GM12874 (cell line): Measurements from ENCODE around the gene ZFR.

Source experiments
- TF ChIP-seq, protein P1 (sequence below): IDR thresholded peaks from 2 replicates; pipeline ENCODE4 v1.5.1; 2011; ENCODE audit warnings: low read depth, mild to moderate bottlenecking, control low read depth, low read length, moderate library complexity; ENCODE audit not compliant: insufficient read depth

The ZFR gene

DNA sequence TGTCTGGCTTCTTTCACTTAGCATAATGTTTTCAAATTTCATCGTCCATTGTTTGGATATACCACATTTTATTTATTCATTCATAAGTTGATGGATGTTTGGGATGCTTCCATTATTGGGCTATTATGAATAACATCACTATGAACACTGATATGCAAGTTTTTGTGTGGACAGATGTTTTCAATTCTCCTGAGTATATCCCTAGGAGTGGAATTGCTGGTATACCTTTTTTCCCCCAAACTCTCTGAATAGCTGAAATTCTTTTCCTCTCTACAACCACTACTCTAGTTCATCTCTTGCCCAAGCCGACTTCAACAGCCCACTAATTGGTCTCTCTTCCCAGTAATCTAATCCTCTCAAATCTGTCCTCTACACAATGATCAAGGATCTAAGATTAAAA, 4.7 kb upstream of the ZFR start:
- TF ChIP-seq, protein P1, sequence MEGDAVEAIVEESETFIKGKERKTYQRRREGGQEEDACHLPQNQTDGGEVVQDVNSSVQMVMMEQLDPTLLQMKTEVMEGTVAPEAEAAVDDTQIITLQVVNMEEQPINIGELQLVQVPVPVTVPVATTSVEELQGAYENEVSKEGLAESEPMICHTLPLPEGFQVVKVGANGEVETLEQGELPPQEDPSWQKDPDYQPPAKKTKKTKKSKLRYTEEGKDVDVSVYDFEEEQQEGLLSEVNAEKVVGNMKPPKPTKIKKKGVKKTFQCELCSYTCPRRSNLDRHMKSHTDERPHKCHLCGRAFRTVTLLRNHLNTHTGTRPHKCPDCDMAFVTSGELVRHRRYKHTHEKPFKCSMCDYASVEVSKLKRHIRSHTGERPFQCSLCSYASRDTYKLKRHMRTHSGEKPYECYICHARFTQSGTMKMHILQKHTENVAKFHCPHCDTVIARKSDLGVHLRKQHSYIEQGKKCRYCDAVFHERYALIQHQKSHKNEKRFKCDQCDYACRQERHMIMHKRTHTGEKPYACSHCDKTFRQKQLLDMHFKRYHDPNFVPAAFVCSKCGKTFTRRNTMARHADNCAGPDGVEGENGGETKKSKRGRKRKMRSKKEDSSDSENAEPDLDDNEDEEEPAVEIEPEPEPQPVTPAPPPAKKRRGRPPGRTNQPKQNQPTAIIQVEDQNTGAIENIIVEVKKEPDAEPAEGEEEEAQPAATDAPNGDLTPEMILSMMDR = no peak

DNA sequence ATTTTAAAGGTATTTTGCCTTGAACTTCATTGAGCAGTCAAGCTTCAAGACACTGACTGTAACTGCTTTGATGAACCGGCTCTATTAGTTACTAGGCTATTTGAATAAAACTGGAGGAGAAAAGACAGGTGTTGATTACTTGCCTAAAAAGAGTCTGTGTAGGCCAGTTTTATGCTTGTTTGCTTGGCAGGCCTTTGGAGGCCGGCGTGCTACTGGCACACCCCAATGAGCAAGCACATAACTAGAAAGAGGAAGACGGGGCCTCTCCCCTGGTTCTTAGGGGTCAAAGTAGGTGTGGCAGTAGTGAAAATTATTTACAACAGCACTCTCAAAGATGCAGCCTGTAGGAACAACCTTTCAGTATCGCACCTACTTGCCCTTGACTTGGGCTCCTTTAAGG, 2.1 kb upstream of the ZFR start:
- TF ChIP-seq, protein P1 = no peak

DNA sequence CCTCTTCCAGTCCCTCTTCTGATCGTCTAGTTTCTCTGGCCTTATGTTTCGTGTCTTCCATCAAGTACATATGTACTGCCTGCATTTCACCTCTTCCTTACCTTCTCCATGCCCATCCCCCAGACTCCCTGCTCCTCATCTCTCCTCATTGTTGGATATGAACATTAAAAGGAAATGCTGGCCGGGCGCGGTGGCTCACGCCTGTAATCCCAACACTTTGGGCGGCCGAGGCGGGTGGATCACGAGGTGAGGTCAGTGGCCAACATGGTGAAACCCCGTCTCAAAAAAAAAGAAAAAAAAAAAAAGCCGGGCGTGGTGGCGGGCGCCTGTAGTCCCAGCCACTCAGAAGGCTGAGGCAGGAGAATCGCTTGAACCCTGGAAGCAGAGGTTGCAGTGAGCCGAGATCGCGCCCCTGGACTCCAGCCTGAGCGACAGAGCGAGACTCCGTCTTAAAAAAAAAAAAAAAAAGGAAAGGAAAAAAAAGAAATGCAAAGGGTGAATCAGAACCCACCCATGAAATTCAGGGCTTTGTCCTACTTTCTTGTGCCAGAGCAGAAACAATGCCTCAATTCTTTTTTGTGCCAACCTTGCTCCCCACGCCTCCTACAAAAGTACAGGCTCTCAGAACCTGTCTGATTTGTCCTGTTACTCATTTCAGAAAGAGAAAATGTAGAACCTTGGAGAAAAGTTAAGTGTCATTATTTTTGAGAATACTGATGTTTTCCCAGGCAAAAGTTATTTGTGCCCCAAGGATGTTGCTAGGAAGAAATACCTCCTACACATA, 1.5 kb upstream of the ZFR start:
- TF ChIP-seq, protein P1 = no peak

DNA sequence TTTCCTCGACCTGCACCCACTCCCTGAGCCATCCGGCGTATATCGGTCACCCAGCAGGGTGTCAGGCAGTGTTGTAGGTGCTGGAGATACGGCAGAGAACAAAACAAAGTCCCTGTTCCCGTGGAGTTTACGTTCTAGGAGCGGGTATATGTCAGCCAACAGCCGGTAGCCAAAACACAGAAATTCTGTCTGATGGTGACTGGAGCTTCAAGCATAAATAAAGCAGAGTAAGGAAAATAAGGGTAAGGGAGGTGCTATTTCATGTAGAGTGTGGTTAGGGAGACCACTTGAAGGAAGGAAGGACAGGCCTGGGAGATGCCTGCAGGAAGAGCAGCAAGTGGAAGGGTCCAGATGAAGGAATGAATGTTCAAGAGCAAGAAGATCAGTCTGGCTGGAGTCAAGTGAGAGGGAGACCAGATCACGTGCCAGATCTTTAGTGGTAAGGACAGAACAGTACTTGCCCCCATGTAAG, 783 bp upstream of the ZFR start:
- TF ChIP-seq, protein P1 = no peak

DNA sequence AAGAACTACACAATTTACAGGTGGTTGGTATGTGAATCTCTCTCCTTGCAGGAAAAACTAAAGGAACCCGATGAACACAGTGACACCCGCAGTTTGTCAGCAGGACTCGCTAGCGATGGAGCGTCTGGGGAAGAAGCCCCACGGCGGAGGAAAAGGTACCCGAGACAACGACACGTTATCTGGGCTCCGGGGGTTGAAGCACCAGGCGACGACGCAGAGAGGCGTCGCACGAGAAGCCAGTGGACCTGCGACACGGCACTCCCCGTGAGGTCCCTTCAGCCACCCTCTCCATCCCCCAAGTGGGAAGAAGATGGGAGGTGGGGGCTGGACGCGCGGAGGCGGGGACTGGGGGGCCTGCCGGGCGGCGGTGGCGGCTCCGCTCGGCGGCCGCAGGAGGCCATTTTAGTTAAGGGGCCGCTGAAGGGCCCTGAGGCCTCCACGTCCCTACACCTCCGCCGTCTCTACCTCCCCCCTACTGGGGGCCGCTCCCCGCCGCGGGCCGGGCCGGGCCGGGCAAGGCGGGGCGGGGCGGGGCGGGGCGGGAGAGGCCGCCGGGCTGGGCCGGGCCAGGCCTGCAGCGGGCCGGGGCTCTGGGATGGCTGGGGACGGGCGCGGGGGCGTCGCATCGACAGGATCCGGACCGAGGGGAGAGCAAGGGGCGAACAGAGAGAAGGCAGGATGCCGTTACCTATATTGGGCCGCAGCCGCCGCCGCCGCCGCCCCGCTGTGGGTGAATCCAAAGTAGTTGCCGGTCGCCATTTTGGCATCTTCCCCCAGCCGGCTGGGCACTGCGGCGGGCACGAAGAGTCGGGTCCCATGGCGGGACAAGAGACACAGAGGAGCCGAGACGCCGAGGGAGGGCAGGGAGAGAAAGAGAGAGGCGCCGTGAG, 754 bp downstream of the ZFR start:
- TF ChIP-seq, protein P1 = no peak

DNA sequence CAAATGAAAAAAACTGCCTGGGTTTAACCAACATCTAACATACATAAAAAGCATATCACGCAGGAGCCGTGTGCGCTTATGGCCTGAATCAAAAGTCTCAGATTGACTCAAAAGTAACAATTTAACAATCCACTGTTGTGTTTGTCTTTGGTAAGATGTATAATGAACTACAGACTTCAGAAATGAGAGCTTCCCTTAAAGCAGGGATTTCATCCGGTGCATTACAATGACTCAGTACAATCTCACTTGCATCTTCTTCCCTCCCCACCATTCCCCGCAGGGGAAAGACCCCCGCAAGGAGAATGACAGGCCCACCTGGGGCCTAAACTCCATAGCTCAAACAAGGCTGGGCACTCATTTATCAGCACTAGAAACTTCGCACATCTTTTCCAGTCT, 1.4 kb downstream of the ZFR start:
- TF ChIP-seq, protein P1 = no peak

DNA sequence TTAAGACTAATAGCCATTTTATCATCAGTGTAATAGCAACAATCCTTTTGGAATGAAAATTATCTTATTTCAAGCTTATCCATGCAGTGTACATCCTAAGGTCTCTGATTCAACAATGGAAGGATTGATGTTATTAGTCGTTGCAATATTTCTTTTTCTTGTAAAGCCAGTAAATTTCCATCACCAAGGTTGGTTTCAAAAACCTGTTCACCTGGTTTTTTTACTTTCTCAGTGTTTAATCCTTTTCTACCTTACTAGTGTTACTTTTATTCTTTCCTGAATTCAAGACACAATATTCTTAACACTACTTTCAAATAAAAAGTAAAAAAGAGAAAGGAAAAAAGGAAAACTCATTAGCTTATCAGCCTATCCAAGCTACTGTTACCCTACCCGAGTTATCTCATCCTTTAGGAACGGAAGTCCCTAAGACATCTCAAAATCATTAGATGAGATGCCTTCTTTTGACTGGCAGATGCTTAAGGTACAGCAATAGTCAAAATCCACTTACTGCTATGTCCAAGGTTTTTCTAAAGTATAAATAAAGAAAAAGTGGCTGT, 5.4 kb downstream of the ZFR start:
- TF ChIP-seq, protein P1 = no peak
